Mucosa of stomach (tissue), 1 donor: Measurements from ENCODE around the gene LMOD3.

Experiments used
- H3K27me3 ChIP-seq: one replicate; pipeline ENCODE4 v1.7.0; 2013; ENCODE audit warnings: mild to moderate bottlenecking, low read length; ENCODE audit not compliant: control insufficient read depth, insufficient read depth
- H3K36me3 ChIP-seq: one replicate; pipeline ENCODE4 v1.7.0; 2013; ENCODE audit warnings: low read length; ENCODE audit not compliant: control insufficient read depth, insufficient read depth
- H3K4me1 ChIP-seq: one replicate; pipeline ENCODE4 v1.7.0; 2013; ENCODE audit warnings: mild to moderate bottlenecking, low read length; ENCODE audit not compliant: control insufficient read depth, insufficient read depth
- H3K4me3 ChIP-seq: one replicate; pipeline ENCODE4 v1.7.0; 2013; ENCODE audit warnings: low read length
- H3K9ac ChIP-seq: one replicate; pipeline ENCODE4 v1.7.0; 2013; ENCODE audit warnings: mild to moderate bottlenecking, low read length, moderate library complexity
- H3K9me3 ChIP-seq: one replicate; pipeline ENCODE4 v1.7.0; 2013; ENCODE audit warnings: mild to moderate bottlenecking, low read length, moderate library complexity; ENCODE audit not compliant: control insufficient read depth
- donor health status: Pancreatic carcinoma.

The LMOD3 gene

GRCh38 chr3:69103123-69103522 is 19.3 kb downstream of the LMOD3 start:
- no peak overlapping the region for H3K9ac ChIP-seq
- H3K4me1 ChIP-seq, result no peaks in the 10 kb centered on the region
- no peaks in the 10 kb centered on the region for H3K27me3 ChIP-seq
- no peaks in the 10 kb centered on the region for H3K9me3 ChIP-seq
- H3K4me3 ChIP-seq, result no peak overlapping the region
- no peaks in the 10 kb centered on the region for H3K36me3 ChIP-seq

DNA sequence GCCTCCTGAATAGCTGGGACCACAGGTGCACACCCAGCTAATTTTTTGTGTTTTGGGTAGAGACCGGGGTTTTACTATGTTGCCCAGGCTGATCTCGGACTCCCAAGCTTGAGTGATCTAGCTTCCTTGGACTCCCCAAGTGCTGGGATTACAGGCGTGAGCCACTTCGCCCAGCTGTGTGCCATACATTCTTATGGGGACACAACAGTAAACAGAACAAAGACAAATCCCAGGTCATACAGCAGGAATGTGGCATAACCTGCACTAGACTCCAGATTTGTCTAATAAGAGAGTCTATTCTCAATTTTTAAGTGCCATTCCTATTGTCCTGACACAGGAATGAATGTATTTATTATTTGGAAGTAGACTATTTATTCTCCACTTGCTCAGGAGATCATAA is 20.0 kb downstream of the LMOD3 start:
- no peaks in the 10 kb centered on the region for H3K27me3 ChIP-seq
- no peaks in the 10 kb centered on the region for H3K36me3 ChIP-seq
- no peaks in the 10 kb centered on the region for H3K9me3 ChIP-seq
- no peak overlapping the region for H3K9ac ChIP-seq
- H3K4me1 ChIP-seq, result no peaks in the 10 kb centered on the region
- no peak overlapping the region for H3K4me3 ChIP-seq

GRCh38 chr3:69099576-69099975 is 22.8 kb downstream of the LMOD3 start:
- Histone ChIP-seq H3K36me3 (no peaks in the 10 kb centered on the region), H3K4me3 (no peak overlapping the region), H3K9ac (no peak overlapping the region), H3K4me1 (peaks cover 9% of the 10 kb centered on the region), H3K9me3 (no peaks in the 10 kb centered on the region), H3K27me3 (no peaks in the 10 kb centered on the region)

DNA sequence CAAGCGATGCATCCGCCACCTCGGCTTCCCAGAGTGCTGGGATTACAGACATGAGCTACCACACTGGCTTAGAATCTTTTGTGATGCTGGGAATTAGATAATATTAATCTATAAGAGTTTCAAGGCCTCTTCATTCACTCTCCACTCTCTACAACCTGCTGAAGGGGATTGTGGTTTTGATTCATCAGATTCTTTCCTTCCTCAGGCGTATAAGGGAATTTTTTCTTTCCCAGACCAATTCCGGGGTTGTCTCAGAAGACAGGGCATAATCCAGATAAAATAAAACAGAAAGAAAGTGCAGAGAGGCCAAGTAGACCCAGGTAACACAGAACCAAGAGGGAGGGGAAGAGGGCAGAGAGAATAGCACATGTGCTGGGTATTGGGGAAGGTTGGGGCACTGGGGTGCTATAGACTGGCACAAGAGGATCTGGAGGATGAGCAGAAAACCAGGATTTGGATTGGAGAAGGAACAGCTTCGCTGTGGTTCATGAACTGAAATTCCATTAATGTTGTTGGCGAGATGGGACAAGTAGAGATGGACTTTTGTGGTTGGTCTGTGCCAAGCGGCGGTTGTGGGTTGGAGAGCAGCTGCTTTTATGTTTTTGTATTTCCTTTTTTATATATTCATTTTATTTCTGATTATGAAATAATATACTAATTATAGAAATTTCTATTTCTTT is 24.8 kb downstream of the LMOD3 start:
- Histone ChIP-seq H3K4me1 (peaks cover 21% of the 10 kb centered on the region), H3K9me3 (no peaks in the 10 kb centered on the region), H3K9ac (no peak overlapping the region), H3K27me3 (no peaks in the 10 kb centered on the region), H3K4me3 (no peak overlapping the region), H3K36me3 (no peaks in the 10 kb centered on the region)

GRCh38 chr3:69096299-69096698 is 26.1 kb downstream of the LMOD3 start:
- no peak overlapping the region for H3K4me3 ChIP-seq
- H3K36me3 ChIP-seq, result no peaks in the 10 kb centered on the region
- H3K4me1 ChIP-seq, result peaks cover 24% of the 10 kb centered on the region
- no peaks in the 10 kb centered on the region for H3K27me3 ChIP-seq
- H3K9ac ChIP-seq, result no peak overlapping the region
- no peaks in the 10 kb centered on the region for H3K9me3 ChIP-seq

- H3K27me3 ChIP-seq, result no peaks in the 10 kb centered on the region
- no peak overlapping the region for H3K4me3 ChIP-seq
- H3K9me3 ChIP-seq, result no peaks in the 10 kb centered on the region
- H3K4me1 ChIP-seq, result peaks cover 29% of the 10 kb centered on the region
- H3K9ac ChIP-seq, result no peak overlapping the region
- no peaks in the 10 kb centered on the region for H3K36me3 ChIP-seq
These were observed 26.8 kb downstream of the LMOD3 start for GRCh38 chr3:69095636-69096035.

- Histone ChIP-seq H3K9me3 (no peaks in the 10 kb centered on the region), H3K4me3 (no peak overlapping the region), H3K36me3 (no peaks in the 10 kb centered on the region), H3K27me3 (no peaks in the 10 kb centered on the region), H3K4me1 (peaks cover 39% of the 10 kb centered on the region), H3K9ac (no peak overlapping the region)
These were observed 27.8 kb downstream of the LMOD3 start for GRCh38 chr3:69094467-69095205.

GRCh38 chr3:69092030-69092516 is 30.3 kb downstream of the LMOD3 start:
- Histone ChIP-seq H3K9me3 (no peaks in the 10 kb centered on the region), H3K36me3 (no peaks in the 10 kb centered on the region), H3K4me1 (peaks cover 54% of the 10 kb centered on the region), H3K27me3 (no peaks in the 10 kb centered on the region), H3K4me3 (no peak overlapping the region), H3K9ac (no peak overlapping the region)

DNA sequence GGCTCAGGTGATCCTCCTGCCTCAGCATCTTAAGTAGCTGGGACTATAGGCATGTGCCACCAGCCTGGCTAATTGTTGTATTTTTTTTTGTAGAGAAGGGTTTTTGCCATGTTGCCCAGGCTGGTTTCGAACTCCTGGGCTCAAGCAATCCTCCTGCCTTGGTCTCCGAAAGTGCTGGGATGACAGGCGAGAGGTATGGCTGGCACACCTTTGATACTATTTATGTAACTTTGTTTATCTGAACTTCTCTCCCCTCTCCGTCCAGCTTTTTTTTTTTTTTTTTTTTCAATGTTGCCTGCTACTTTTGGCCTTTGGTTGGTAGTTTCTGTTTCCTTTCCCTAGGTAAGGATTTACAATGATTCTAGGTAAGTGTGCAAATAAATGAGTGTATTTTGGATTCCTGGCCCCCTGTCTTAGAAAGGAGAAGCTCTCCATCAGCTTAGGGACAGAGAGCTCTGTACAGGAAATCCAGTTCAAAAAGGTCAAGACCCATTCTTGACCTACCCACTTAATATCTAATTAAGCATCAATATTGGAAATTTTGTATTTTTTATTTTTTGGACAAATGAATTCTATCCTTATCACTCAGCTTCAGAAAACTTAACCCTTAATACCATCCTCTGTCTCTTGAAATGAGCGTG is 30.9 kb downstream of the LMOD3 start:
- H3K9me3 ChIP-seq, result no peaks in the 10 kb centered on the region
- H3K9ac ChIP-seq, result no peak overlapping the region
- no peaks in the 10 kb centered on the region for H3K27me3 ChIP-seq
- H3K4me3 ChIP-seq, result no peak overlapping the region
- H3K36me3 ChIP-seq, result no peaks in the 10 kb centered on the region
- H3K4me1 ChIP-seq, result peaks cover 54% of the 10 kb centered on the region

DNA sequence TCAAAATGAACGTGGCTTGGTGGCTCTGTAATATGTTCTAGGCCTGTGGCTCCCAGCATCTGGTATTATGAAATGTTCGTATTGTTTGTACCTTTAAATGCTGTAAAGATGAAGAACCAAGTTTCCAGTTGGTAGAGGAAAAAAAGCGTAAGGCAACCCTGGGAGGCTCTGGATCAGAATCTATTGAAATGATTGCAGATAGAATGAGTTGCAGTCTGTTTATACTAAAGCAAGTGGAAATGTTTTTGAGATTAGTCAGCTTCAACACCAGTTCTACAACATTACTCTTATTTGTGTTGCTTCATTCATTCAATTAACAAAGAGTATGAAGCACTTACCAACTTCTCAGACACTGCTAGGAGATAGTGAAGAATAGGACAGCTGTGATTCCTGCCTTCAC is 32.4 kb downstream of the LMOD3 start:
- H3K4me3 ChIP-seq, result no peak overlapping the region
- no peaks in the 10 kb centered on the region for H3K9me3 ChIP-seq
- peak overlapping the region; percentile 10 for H3K9ac ChIP-seq
- no peaks in the 10 kb centered on the region for H3K36me3 ChIP-seq
- H3K27me3 ChIP-seq, result no peaks in the 10 kb centered on the region
- H3K4me1 ChIP-seq, result peaks cover 45% of the 10 kb centered on the region

GRCh38 chr3:69088063-69088462 is 34.3 kb downstream of the LMOD3 start:
- no peaks in the 10 kb centered on the region for H3K9me3 ChIP-seq
- H3K4me1 ChIP-seq, result peaks cover 41% of the 10 kb centered on the region
- no peaks in the 10 kb centered on the region for H3K27me3 ChIP-seq
- no peaks in the 10 kb centered on the region for H3K36me3 ChIP-seq
- H3K9ac ChIP-seq, result no peak overlapping the region
- H3K4me3 ChIP-seq, result no peak overlapping the region
